SU-DHL-6 (cell line): ENCODE measurements around the gene JAK3.
"Not testable (repeated sequence)": the region's sequence is repeated elsewhere in the genome, so short reads cannot be mapped to it uniquely, and the experiment has no call there.

Experiments used
- H2AFZ ChIP-seq: fragments of 200-600 bp; sonication (generic); 2 replicates; pipeline ENCODE4 v1.6.1; 2014; ENCODE audit warnings: low read depth, mild to moderate bottlenecking, moderate library complexity, mixed read lengths, antibody characterized with exemption, low read length; ENCODE audit not compliant: severe bottlenecking
- H3F3A ChIP-seq: fragments of 200-600 bp; shearing (Covaris generic); 2 replicates; pipeline ENCODE4 v1.6.0; 2016; ENCODE audit warnings: antibody characterized with exemption, mild to moderate bottlenecking; ENCODE audit not compliant: insufficient read depth
- H3K27ac ChIP-seq: fragments of 200-600 bp; sonication (generic); 2 replicates; pipeline ENCODE4 v1.5.1; 2016; ENCODE audit warnings: low read depth, mild to moderate bottlenecking, low read length, moderate library complexity, mixed read lengths
- H3K27me3 ChIP-seq: fragments of 200-600 bp; sonication (generic), shearing (Covaris generic); 2 replicates; pipeline ENCODE4 v1.6.0; 2014; ENCODE audit warnings: mild to moderate bottlenecking, low read length
- H3K36me3 ChIP-seq: fragments of 200-600 bp; sonication (generic); 2 replicates; pipeline ENCODE4 v1.6.1; 2014; ENCODE audit warnings: mild to moderate bottlenecking, low read length, mixed read lengths
- H3K4me2 ChIP-seq: fragments of 300-600, 200-600 bp; shearing (Covaris generic), sonication (generic); 2 replicates; pipeline ENCODE4 v1.6.0; 2014; ENCODE audit warnings: low read length, low read depth, mild to moderate bottlenecking; ENCODE audit not compliant: poor library complexity, severe bottlenecking
- H3K4me3 ChIP-seq: fragments of 200-600 bp; sonication (generic); 2 replicates; pipeline ENCODE4 v1.5.1; 2014; ENCODE audit warnings: antibody characterized with exemption, low read length, mild to moderate bottlenecking, mixed read lengths; ENCODE audit not compliant: insufficient read depth, poor library complexity, severe bottlenecking
- H3K79me2 ChIP-seq: fragments of 200-600 bp; sonication (generic); 2 replicates; pipeline ENCODE4 v1.6.1; 2014; ENCODE audit warnings: mild to moderate bottlenecking, low read length, moderate library complexity; ENCODE audit not compliant: insufficient read depth
- H3K9ac ChIP-seq: fragments of 200-600 bp; sonication (generic); 2 replicates; pipeline ENCODE4 v1.7.0; 2014; ENCODE audit warnings: mild to moderate bottlenecking, low read length
- H3K9me2 ChIP-seq: fragments of 200-600 bp; sonication (generic); replicated peaks from 2 replicates; pipeline ENCODE4 v1.6.1; 2014; ENCODE audit warnings: low read length; ENCODE audit not compliant: insufficient read depth
- H3K9me3 ChIP-seq: fragments of 200-600 bp; sonication (generic); 2 replicates; pipeline ENCODE4 v1.6.1; 2014; ENCODE audit warnings: low read length, mixed read lengths; ENCODE audit not compliant: insufficient read depth
- H4K20me1 ChIP-seq: fragments of 200-600 bp; sonication (generic); 2 replicates; pipeline ENCODE4 v1.6.1; 2014; ENCODE audit warnings: low read depth, mild to moderate bottlenecking, antibody characterized with exemption, low read length, moderate library complexity, mixed read lengths
- CTCF ChIP-seq: fragments of 200-600 bp; sonication (generic); IDR thresholded peaks from one replicate; pipeline ENCODE4 v1.5.1; 2017; ENCODE audit warnings: antibody characterized with exemption, mild to moderate bottlenecking, low read length, moderate library complexity; ENCODE audit not compliant: insufficient read depth, poor library complexity, severe bottlenecking
- EZH2phosphoT487 ChIP-seq: fragments of 200-600 bp; sonication (generic), shearing (Covaris generic); conservative IDR thresholded peaks from 2 replicates; pipeline ENCODE4 v1.6.1; 2018; ENCODE audit warnings: mild to moderate bottlenecking, antibody characterized with exemption, low read length, moderate library complexity, mixed read lengths

JAK3 gene

GRCh38 chr19:17805427-17805826, 42.4 kb downstream of the JAK3 start:
- Histone ChIP-seq H3K9me3 (no peaks in the 10 kb centered on the region), H3F3A (no peaks in the 10 kb centered on the region), H3K4me3 (no peak overlapping the region), H2AFZ (no peak overlapping the region), H3K79me2 (no peaks in the 10 kb centered on the region), H3K9ac (no peak overlapping the region), H4K20me1 (no peaks in the 10 kb centered on the region), H3K27ac (no peak overlapping the region), H3K9me2 (no peaks in the 10 kb centered on the region), H3K27me3 (no peaks in the 10 kb centered on the region), H3K36me3 (no peaks in the 10 kb centered on the region), H3K4me2 (no peak overlapping the region)
- TF ChIP-seq CTCF (no peak), EZH2phosphoT487 (no peak)

- no peaks in the 10 kb centered on the region for H3K36me3 ChIP-seq
- no peak overlapping the region for H3K4me3 ChIP-seq
- H3K9me3 ChIP-seq = no peaks in the 10 kb centered on the region
- H3K9ac ChIP-seq = no peak overlapping the region
- no peaks in the 10 kb centered on the region for H4K20me1 ChIP-seq
- no peak overlapping the region for H3K4me2 ChIP-seq
- H3F3A ChIP-seq = no peaks in the 10 kb centered on the region
- no peaks in the 10 kb centered on the region for H3K27me3 ChIP-seq
- H3K27ac ChIP-seq = no peak overlapping the region
- no peak for TF ChIP-seq CTCF
- no peak for TF ChIP-seq EZH2phosphoT487
- no peak overlapping the region for H2AFZ ChIP-seq
- no peaks in the 10 kb centered on the region for H3K9me2 ChIP-seq
- no peaks in the 10 kb centered on the region for H3K79me2 ChIP-seq
These were observed 44.4 kb downstream of the JAK3 start for GRCh38 chr19:17803264-17803896.

GRCh38 chr19:17802137-17802858, 45.5 kb downstream of the JAK3 start:
- H3K4me3 ChIP-seq = no peak overlapping the region
- H3K9ac ChIP-seq = no peak overlapping the region
- H3K4me2 ChIP-seq = no peak overlapping the region

GRCh38 chr19:17798599-17798998, 49.2 kb downstream of the JAK3 start:
- not testable (repeated sequence) for H4K20me1 ChIP-seq, H3K4me2 ChIP-seq, H3K36me3 ChIP-seq, H3K27me3 ChIP-seq, H3K27ac ChIP-seq, H3K4me3 ChIP-seq, H3K79me2 ChIP-seq, H2AFZ ChIP-seq, H3F3A ChIP-seq, H3K9ac ChIP-seq, H3K9me3 ChIP-seq, H3K9me2 ChIP-seq

More at GRCh38 chr19:17802137-17802858, 45.5 kb downstream of the JAK3 start:
- no peaks in the 10 kb centered on the region for H3K9me3 ChIP-seq
- H3K27me3 ChIP-seq = no peaks in the 10 kb centered on the region
- H3F3A ChIP-seq = no peaks in the 10 kb centered on the region
- no peak for TF ChIP-seq CTCF
- no peak for TF ChIP-seq EZH2phosphoT487
- H3K9me2 ChIP-seq = no peaks in the 10 kb centered on the region
- H3K27ac ChIP-seq = no peak overlapping the region
- H4K20me1 ChIP-seq = no peaks in the 10 kb centered on the region
- H2AFZ ChIP-seq = no peak overlapping the region
- no peaks in the 10 kb centered on the region for H3K36me3 ChIP-seq
- no peaks in the 10 kb centered on the region for H3K79me2 ChIP-seq
